Pancreas (tissue), 10 donors: Measurements from ENCODE around the gene DYNLL1. TPM values are rescaled to one million over a fixed set of nuclear protein-coding genes. Genes with fewer than 3 reads are reported as not detected.
A peak's percentile ranks its signal among the peaks of the same experiment; 100 is the strongest.

Experiments
- ATAC-seq, 4 donors: fragments of 200-7000 bp; cut with Tn5 transposase; one replicate each; pipeline versions ENCODE4 v1.8.0 to v1.9.1; 2020; ENCODE audit warnings: mild to moderate bottlenecking in 4 of 4, moderate library complexity in 4 of 4
- DNase-seq, 6 donors: peaks; one replicate each; pipeline ENCODE4 v3.0.0-alpha.2; 2020
- FAIRE-seq: peaks from 2 replicates; lab custom pipeline; 2012; peaks lifted over from hg19 to GRCh38; lab: Jason Lieb, UNC
- H3K27ac ChIP-seq, 4 donors: fragments of 200-600 bp; sonication (generic); 1 replicate in 3 of 4; 2 replicates in 1 of 4; pipeline versions ENCODE4 v1.5.0 to v1.8.0; 2020
- H3K27me3 ChIP-seq, 4 donors: fragments of 200-600 bp; one replicate each; pipeline ENCODE4 v1.8.0; 2021
- H3K36me3 ChIP-seq, 3 donors: fragments of 200-600 bp; sonication (generic) in 1 of 3; one replicate each; pipeline versions ENCODE4 v1.5.0 to v1.8.0; 2020 to 2021
- H3K4me1 ChIP-seq, 3 donors: fragments of 200-600 bp; one replicate each; pipeline ENCODE4 v1.8.0; 2021
- H3K4me3 ChIP-seq, 4 donors: fragments of 200-600 bp; sonication (generic) in 2 of 4; one replicate each; pipeline versions ENCODE4 v1.5.0 to v1.8.0; 2020 to 2021
- H3K9me3 ChIP-seq, 4 donors: fragments of 200-600 bp; one replicate each; pipeline ENCODE4 v1.8.0; 2021
- CTCF ChIP-seq, 4 donors: fragments of 200-600 bp; sonication (generic) in 3 of 4; IDR thresholded peaks; one replicate each; pipeline versions ENCODE4 v1.5.0 to v1.8.0; 2021; ENCODE audit warnings: antibody characterized with exemption in 4 of 4
- WGBS, 2 donors: extraction: QIAGEN DNeasy Blood & Tissue Kit; methylation state at CpG; one replicate each; pipeline ENCODE4 v1.1.7; 2013; 5-methylcytosine and 5-hydroxymethylcytosine counted together
- intact Hi-C, 3 donors: fragments of 100-400 bp; cut with DNase I; formaldehyde crosslinking; loops; one replicate each; pipeline versions ENCODE4 v1.11.1 to v1.14.2; 2022
- polyA plus RNA-seq, 2 donors: library from polyadenylated mRNA; stranded (reverse); fragments of 200-250 nt; gene quantifications; one replicate each; pipeline ENCODE4 v1.2.3, GENCODE V29; 2013
- total RNA-seq, 6 donors: library from RNA; stranded (reverse); fragmentation: NEBNext Ultra II Directional in 4 of 6; extraction: Animal tissue kit (Norgen Biotek cat#: 25700) in 4 of 6; gene quantifications; one replicate each; pipeline versions ENCODE4 v1.2.1 to v1.2.4, GENCODE V29; 2021 to 2023
- donor health status: healthy with polysubstance abuse.
- donor health status: DM: no; HTN: no; CAD: no; lungs with moderate emphysema.
- donor health status: DM: no; HTN: no; CAD: no.
- donor health status: control.
- donor health status: control.
- donor health status: Bipolar disorder and iron deficiency.
- donor health status: DM: yes; HTN: yes; CAD: no.
- donor health status: DM: no; HTN: no; CAD: no.
- donor health status: DM: no; HTN: no; CAD: no.
- donor health status: DM: yes; HTN: yes; CAD: no.

Gene DYNLL1
- total and polyA plus RNA-seq, 8 donors, result 57.7 to 249 (median 102) TPM

- intact Hi-C loops, result no loop called here
- no peak overlapping the region for H3K4me3 ChIP-seq
- FAIRE-seq, result no peak
- H3K9me3 ChIP-seq, result no peaks in the 10 kb centered on the region
- TF ChIP-seq CTCF (IDR thresholded peaks at IDR 0.05), result no peak
- no peaks in the 10 kb centered on the region for H3K27me3 ChIP-seq
- no peak for DNase-seq
- no peaks in the 10 kb centered on the region for H3K36me3 ChIP-seq
- H3K4me1 ChIP-seq, result peaks cover under 1 to 5% (median 3%) of the 10 kb centered on the region in 3 donors
- ATAC-seq, result no peak
- H3K27ac ChIP-seq, result no peak overlapping the region
Observed at GRCh38 chr12:120472521-120472920, 23.4 kb upstream of the DYNLL1 start.

- no peak for FAIRE-seq
- WGBS, 2 donors, result 60 to 61% methylated on average over 6 of the region's 6 CpGs
- Histone ChIP-seq H3K4me1 (peaks cover 0 to 4% (median 0%) of the 10 kb centered on the region in 3 donors), H3K27ac (peak overlapping the region in 2 of 4 donors; percentile 17 to 50), H3K36me3 (no peaks in the 10 kb centered on the region), H3K9me3 (no peaks in the 10 kb centered on the region), H3K27me3 (no peaks in the 10 kb centered on the region), H3K4me3 (no peak overlapping the region)
- TF ChIP-seq CTCF (IDR thresholded peaks at IDR 0.05), result no peak
- no peak for DNase-seq
- intact Hi-C loops, result no loop called here
- ATAC-seq, result no peak
Observed at GRCh38 chr12:120473807-120474615, 21.9 kb upstream of the DYNLL1 start.

GRCh38 chr12:120474616-120474960, 21.3 kb upstream of the DYNLL1 start:
- H3K9me3 ChIP-seq, result no peaks in the 10 kb centered on the region
- WGBS, 2 donors, result 20 to 39% methylated on average over 2 of the region's 2 CpGs
- TF ChIP-seq CTCF (IDR thresholded peaks at IDR 0.05), result no peak
- DNase-seq (peak in 1 of 6 donors; percentile 47), ATAC-seq (peak; percentile 28 to 74 (median 48)), FAIRE-seq (no peak)
- H3K4me3 ChIP-seq, result no peak overlapping the region
- no peaks in the 10 kb centered on the region for H3K36me3 ChIP-seq
- intact Hi-C loops, result no loop called here
- peak overlapping the region in 2 of 4 donors; percentile 17 to 50 for H3K27ac ChIP-seq
- peaks cover 0 to 4% (median 0%) of the 10 kb centered on the region in 3 donors for H3K4me1 ChIP-seq
- no peaks in the 10 kb centered on the region for H3K27me3 ChIP-seq

GRCh38 chr12:120475643-120476042, 20.3 kb upstream of the DYNLL1 start:
- Histone ChIP-seq H3K36me3 (no peaks in the 10 kb centered on the region), H3K9me3 (no peaks in the 10 kb centered on the region), H3K27me3 (no peaks in the 10 kb centered on the region), H3K4me1 (no peaks in the 10 kb centered on the region), H3K27ac (no peak overlapping the region), H3K4me3 (no peak overlapping the region)
- intact Hi-C loops, result no loop called here
- ATAC-seq, result no peak
- WGBS, 2 donors, result 98 to 100% methylated on average over 1 of the region's 1 CpG
- no peak for DNase-seq
- no peak for FAIRE-seq
- no peak for TF ChIP-seq CTCF (IDR thresholded peaks at IDR 0.05)

GRCh38 chr12:120479458-120479857, 16.5 kb upstream of the DYNLL1 start:
- Histone ChIP-seq H3K27ac (no peak overlapping the region), H3K27me3 (no peaks in the 10 kb centered on the region), H3K4me1 (no peaks in the 10 kb centered on the region), H3K36me3 (no peaks in the 10 kb centered on the region), H3K9me3 (no peaks in the 10 kb centered on the region), H3K4me3 (no peak overlapping the region)
- intact Hi-C loops, result no loop called here
- ATAC-seq, result no peak
- WGBS, 2 donors, result 94 to 96% methylated on average over 1 of the region's 1 CpG
- no peak for FAIRE-seq
- DNase-seq, result no peak
- no peak for TF ChIP-seq CTCF (IDR thresholded peaks at IDR 0.05)
